WTC11 (cell line): Measurements from ENCODE around the gene GUCY1A2. TPM values are rescaled to one million over a fixed set of nuclear protein-coding genes. Genes with fewer than 3 reads are reported as not detected.

Experiments used
- ATAC-seq: fragments of 200-7000 bp; cut with Tn5 transposase; 2 replicates; pipeline ENCODE4 v1.10.0; 2021; ENCODE audit warnings: mild to moderate bottlenecking, moderate library complexity
- CTCF ChIA-PET: fragments of 300-600 bp; sonication (Branson Sonifier 250); formaldehyde crosslinking; loops from one replicate; lab custom pipeline; 2021; ENCODE audit warnings: antibody characterized with exemption; lab: Charles Lee
- POLR2A ChIA-PET: fragments of 350-600 bp; sonication (Branson Sonifier 250); formaldehyde crosslinking; loops from one replicate; lab custom pipeline; 2021; ENCODE audit warnings: antibody characterized with exemption; lab: Charles Lee
- DNase-seq: peaks from one replicate; pipeline ENCODE4 v3.0.0; 2021; ENCODE audit warnings: low spot score
- H3K27ac Mint-ChIP-seq: 2 replicates; pipeline ENCODE4 v1.8.0; 2021; ENCODE audit warnings: mixed read lengths
- H3K27me3 Mint-ChIP-seq: 2 replicates; pipeline ENCODE4 v1.8.0; 2021; ENCODE audit warnings: low read depth, mild to moderate bottlenecking, moderate library complexity, mixed read lengths
- H3K36me3 Mint-ChIP-seq: 2 replicates; pipeline ENCODE4 v1.8.0; 2021; ENCODE audit warnings: mixed read lengths
- H3K4me1 Mint-ChIP-seq: 2 replicates; pipeline ENCODE4 v1.8.0; 2022; ENCODE audit warnings: mixed read lengths
- H3K4me3 Mint-ChIP-seq: 2 replicates; pipeline ENCODE4 v1.8.0; 2021; ENCODE audit warnings: mild to moderate bottlenecking, moderate library complexity, mixed read lengths
- H3K9me3 Mint-ChIP-seq: 2 replicates; pipeline ENCODE4 v1.8.0; 2021; ENCODE audit warnings: mixed read lengths
- AR ChIP-seq: fragments of 250-450 bp; sonication (Bioruptor Pico); IDR thresholded peaks from 2 replicates; pipeline ENCODE4 v1.9.0; 2021; ENCODE audit warnings: mild to moderate bottlenecking
- ATF2 ChIP-seq: sonication (generic); formaldehyde crosslinking; IDR thresholded peaks from 2 replicates; pipeline ENCODE4 v1.8.1; 2022; ENCODE audit warnings: low read depth, missing genetic modification reagents, borderline replicate concordance
- CREB1 ChIP-seq: sonication (generic); formaldehyde crosslinking; IDR thresholded peaks from 2 replicates; pipeline ENCODE4 v1.8.0; 2023; ENCODE audit warnings: mild to moderate bottlenecking, missing genetic modification reagents
- E2F4 ChIP-seq: sonication (generic); formaldehyde crosslinking; IDR thresholded peaks from 2 replicates; pipeline ENCODE4 v1.8.1; 2022; ENCODE audit warnings: low read depth, mild to moderate bottlenecking, moderate library complexity, missing genetic modification reagents, borderline replicate concordance
- EMX1 ChIP-seq: fragments of 250-450 bp; sonication (Bioruptor Pico); IDR thresholded peaks from 2 replicates; pipeline ENCODE4 v1.8.0; 2021; ENCODE audit warnings: mild to moderate bottlenecking
- ETV6 ChIP-seq: sonication (generic); formaldehyde crosslinking; IDR thresholded peaks from 2 replicates; pipeline ENCODE4 v1.8.1; 2022; ENCODE audit warnings: mild to moderate bottlenecking, missing genetic modification reagents
- FOXP1 ChIP-seq: sonication (generic); formaldehyde crosslinking; IDR thresholded peaks from 2 replicates; pipeline ENCODE4 v1.8.0; 2022; ENCODE audit warnings: missing genetic modification reagents, mild to moderate bottlenecking, moderate library complexity, borderline replicate concordance
- FOXP4 ChIP-seq: sonication (generic); formaldehyde crosslinking; IDR thresholded peaks from 2 replicates; pipeline ENCODE4 v1.8.0; 2022; ENCODE audit warnings: mild to moderate bottlenecking, missing genetic modification reagents
- JAZF1 ChIP-seq: fragments of 250-450 bp; sonication (Bioruptor Pico); IDR thresholded peaks from 2 replicates; pipeline ENCODE4 v1.9.0; 2021; ENCODE audit warnings: moderate library complexity, mild to moderate bottlenecking, inconsistent platforms
- JUN ChIP-seq: sonication (generic); formaldehyde crosslinking; IDR thresholded peaks from 2 replicates; pipeline ENCODE4 v1.8.0; 2023; ENCODE audit warnings: mild to moderate bottlenecking, missing genetic modification reagents
- KAT7 ChIP-seq: sonication (generic); formaldehyde crosslinking; IDR thresholded peaks from 2 replicates; pipeline ENCODE4 v1.8.1; 2023; ENCODE audit warnings: missing genetic modification reagents, mild to moderate bottlenecking, borderline replicate concordance
- NFE2L1 ChIP-seq: sonication (generic); formaldehyde crosslinking; IDR thresholded peaks from 2 replicates; pipeline ENCODE4 v1.8.1; 2023; ENCODE audit warnings: missing genetic modification reagents
- PREB ChIP-seq: sonication (generic); formaldehyde crosslinking; IDR thresholded peaks from 2 replicates; pipeline ENCODE4 v1.8.1; 2022; ENCODE audit warnings: mild to moderate bottlenecking, missing genetic modification reagents, moderate library complexity, borderline replicate concordance
- SMAD4 ChIP-seq: sonication (generic); formaldehyde crosslinking; IDR thresholded peaks from 2 replicates; pipeline ENCODE4 v1.8.0; 2022; ENCODE audit warnings: mild to moderate bottlenecking, missing genetic modification reagents
- USF2 ChIP-seq: sonication (generic); formaldehyde crosslinking; IDR thresholded peaks from 2 replicates; pipeline ENCODE4 v1.8.1; 2023; ENCODE audit warnings: mild to moderate bottlenecking, missing genetic modification reagents, moderate library complexity
- total RNA-seq: library from RNA; stranded (reverse); gene quantifications from 3 replicates; pipeline ENCODE4 v1.2.3, GENCODE V29; 2021
- TF ChIP-seq, protein P1 (sequence below): sonication (generic); formaldehyde crosslinking; IDR thresholded peaks from 2 replicates; pipeline ENCODE4 v1.8.1; 2022; ENCODE audit warnings: missing genetic modification reagents, borderline replicate concordance
- TF ChIP-seq, protein P2 (sequence below): fragments of 250-450 bp; sonication (Bioruptor Pico); IDR thresholded peaks from 2 replicates; pipeline ENCODE4 v1.9.0; 2021; ENCODE audit warnings: moderate library complexity, mild to moderate bottlenecking, inconsistent platforms, borderline replicate concordance
- TF ChIP-seq, protein P3 (sequence below): sonication (generic); formaldehyde crosslinking; IDR thresholded peaks from 2 replicates; pipeline ENCODE4 v1.8.0; 2023; ENCODE audit warnings: mild to moderate bottlenecking, missing genetic modification reagents

GUCY1A2 gene
- total RNA-seq, 1 experiment from 2014 or later, result 0.90 TPM

DNA sequence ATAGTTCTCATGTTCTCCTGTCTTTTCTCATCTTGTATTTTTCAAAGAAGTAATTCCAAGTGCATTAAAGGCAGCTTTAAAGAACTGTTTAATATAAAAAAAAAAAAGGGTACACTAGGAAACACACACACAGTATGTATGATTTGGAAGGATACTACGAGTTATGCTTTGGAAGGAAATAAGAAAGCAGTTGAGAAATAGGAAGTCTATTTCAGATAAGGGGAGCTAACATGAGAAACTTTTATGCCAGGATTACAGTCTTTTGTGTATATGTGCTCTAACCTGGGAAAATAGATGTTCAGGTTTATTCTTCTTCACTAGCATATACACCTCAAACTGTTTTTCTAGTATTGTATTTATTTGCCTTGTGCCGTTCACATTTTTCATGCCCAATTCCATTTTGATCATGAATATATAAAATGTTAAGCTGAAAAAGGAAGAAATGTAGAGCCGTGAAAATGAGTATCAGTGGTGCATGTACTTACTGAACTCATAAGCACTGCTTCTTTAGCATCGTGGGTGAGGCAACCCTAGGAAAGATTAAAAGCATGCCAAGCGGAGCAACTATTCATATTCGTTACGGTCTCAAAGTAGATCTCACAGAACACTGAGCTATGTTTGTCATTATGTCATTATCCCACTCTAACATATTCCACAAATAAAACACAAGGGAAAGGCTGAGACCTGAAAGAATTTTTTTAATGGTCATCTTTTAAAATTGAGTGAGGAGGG, 59.6 kb downstream of the GUCY1A2 start:
- TF ChIP-seq AR (no peak), JAZF1 (no peak), EMX1 (CRISPR knock-in tag) (no peak), ATF2 (no peak), CREB1 (CRISPR knock-in tag) (no peak), NFE2L1 (CRISPR knock-in tag) (no peak), SMAD4 (CRISPR knock-in tag) (no peak), JUN (CRISPR knock-in tag) (no peak), PREB (CRISPR knock-in tag) (no peak), ETV6 (CRISPR knock-in tag) (no peak), KAT7 (no peak)
- TF ChIP-seq, protein P1, sequence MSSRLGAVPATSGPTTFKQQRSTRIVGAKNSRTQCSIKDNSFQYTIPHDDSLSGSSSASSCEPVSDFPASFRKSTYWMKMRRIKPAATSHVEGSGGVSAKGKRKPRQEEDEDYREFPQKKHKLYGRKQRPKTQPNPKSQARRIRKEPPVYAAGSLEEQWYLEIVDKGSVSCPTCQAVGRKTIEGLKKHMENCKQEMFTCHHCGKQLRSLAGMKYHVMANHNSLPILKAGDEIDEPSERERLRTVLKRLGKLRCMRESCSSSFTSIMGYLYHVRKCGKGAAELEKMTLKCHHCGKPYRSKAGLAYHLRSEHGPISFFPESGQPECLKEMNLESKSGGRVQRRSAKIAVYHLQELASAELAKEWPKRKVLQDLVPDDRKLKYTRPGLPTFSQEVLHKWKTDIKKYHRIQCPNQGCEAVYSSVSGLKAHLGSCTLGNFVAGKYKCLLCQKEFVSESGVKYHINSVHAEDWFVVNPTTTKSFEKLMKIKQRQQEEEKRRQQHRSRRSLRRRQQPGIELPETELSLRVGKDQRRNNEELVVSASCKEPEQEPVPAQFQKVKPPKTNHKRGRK (CRISPR knock-in tag), result no peak
- TF ChIP-seq, protein P2, sequence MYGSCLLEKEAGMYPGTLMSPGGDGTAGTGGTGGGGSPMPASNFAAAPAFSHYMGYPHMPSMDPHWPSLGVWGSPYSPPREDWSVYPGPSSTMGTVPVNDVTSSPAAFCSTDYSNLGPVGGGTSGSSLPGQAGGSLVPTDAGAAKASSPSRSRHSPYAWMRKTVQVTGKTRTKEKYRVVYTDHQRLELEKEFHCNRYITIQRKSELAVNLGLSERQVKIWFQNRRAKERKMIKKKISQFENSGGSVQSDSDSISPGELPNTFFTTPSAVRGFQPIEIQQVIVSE, result no peak
- H3K4me1 Mint-ChIP-seq, result peaks cover 64% of the 10 kb centered on the region
- peaks cover 16% of the 10 kb centered on the region for H3K36me3 Mint-ChIP-seq
- no peaks in the 10 kb centered on the region; the same call in 1 of the 2 replicates for H3K27me3 Mint-ChIP-seq
- no peak overlapping the region for H3K4me3 Mint-ChIP-seq
- ChIA-PET POLR2A (no interaction called here), CTCF (interaction anchor here (2.3 kb wide), 2 partner anchors 16 to 60 kb away, joined by 9 to 12 read pairs; partner anchors contain the start of gene GUCY1A2)
- H3K27ac Mint-ChIP-seq, result no peak overlapping the region
- DNase-seq (no peak), ATAC-seq (no peak)
- peaks cover 28% of the 10 kb centered on the region for H3K9me3 Mint-ChIP-seq

DNA sequence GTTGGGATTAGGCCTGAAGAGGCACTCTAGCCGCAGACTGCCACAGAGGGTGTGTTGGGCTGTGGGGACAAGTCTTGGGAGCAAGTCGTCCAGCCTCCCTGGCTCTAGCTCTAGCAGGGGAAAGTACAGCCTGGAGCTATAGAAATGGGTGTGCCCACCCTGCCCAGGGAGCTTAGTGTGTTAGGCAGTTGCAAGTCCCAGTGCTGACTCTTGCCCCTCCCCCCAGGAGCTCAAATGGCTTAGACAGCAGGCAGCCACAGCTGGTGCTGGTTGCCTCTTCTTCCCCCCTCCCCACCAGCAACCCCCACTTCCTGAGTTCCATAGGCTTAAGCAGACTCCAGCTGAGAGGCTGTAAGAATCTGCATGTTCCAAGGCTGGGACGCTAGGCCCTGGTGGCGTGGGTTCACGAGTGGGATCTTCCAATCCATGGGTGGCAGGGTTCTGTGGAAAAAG, 61.2 kb downstream of the GUCY1A2 start:
- Mint-ChIP-seq H3K27ac (no peak overlapping the region), H3K36me3 (peaks cover 16% of the 10 kb centered on the region), H3K27me3 (no peaks in the 10 kb centered on the region; the same call in 1 of the 2 replicates), H3K9me3 (peaks cover 32% of the 10 kb centered on the region), H3K4me1 (peaks cover 64% of the 10 kb centered on the region), H3K4me3 (no peak overlapping the region)
- CTCF ChIA-PET, result interaction anchor here (1.0 kb wide), 2 partner anchors 15 to 40 kb away, joined by 3 to 6 read pairs; no protein-coding TSS in a partner anchor
- DNase-seq, result peak; percentile 65
- ATAC-seq, result peak; percentile 75
- POLR2A ChIA-PET, result no interaction called here
- TF ChIP-seq USF2 (CRISPR knock-in tag), result peak; percentile 25; the same call in 1 of the 2 replicates
- 0 out of 2 replicates have a peak, but pooled peaks have one; percentile 29 for TF ChIP-seq FOXP4
- TF ChIP-seq, protein P3, sequence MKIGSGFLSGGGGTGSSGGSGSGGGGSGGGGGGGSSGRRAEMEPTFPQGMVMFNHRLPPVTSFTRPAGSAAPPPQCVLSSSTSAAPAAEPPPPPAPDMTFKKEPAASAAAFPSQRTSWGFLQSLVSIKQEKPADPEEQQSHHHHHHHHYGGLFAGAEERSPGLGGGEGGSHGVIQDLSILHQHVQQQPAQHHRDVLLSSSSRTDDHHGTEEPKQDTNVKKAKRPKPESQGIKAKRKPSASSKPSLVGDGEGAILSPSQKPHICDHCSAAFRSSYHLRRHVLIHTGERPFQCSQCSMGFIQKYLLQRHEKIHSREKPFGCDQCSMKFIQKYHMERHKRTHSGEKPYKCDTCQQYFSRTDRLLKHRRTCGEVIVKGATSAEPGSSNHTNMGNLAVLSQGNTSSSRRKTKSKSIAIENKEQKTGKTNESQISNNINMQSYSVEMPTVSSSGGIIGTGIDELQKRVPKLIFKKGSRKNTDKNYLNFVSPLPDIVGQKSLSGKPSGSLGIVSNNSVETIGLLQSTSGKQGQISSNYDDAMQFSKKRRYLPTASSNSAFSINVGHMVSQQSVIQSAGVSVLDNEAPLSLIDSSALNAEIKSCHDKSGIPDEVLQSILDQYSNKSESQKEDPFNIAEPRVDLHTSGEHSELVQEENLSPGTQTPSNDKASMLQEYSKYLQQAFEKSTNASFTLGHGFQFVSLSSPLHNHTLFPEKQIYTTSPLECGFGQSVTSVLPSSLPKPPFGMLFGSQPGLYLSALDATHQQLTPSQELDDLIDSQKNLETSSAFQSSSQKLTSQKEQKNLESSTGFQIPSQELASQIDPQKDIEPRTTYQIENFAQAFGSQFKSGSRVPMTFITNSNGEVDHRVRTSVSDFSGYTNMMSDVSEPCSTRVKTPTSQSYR (CRISPR knock-in tag), result peak; percentile 97
- TF ChIP-seq CREB1 (CRISPR knock-in tag), result 0 out of 2 replicates have a peak, but pooled peaks have one; percentile 41
- TF ChIP-seq FOXP1 (CRISPR knock-in tag), result peak; percentile 44; the same call in 1 of the 2 replicates
- no peak for TF ChIP-seq E2F4 (CRISPR knock-in tag)
